HG03159 (cell line): ENCODE results near the gene MTCH2.
"Not testable (repeated sequence)": the region's sequence is repeated elsewhere in the genome, so short reads cannot be mapped to it uniquely, and the experiment has no call there.

ENCODE experiments used
- ATAC-seq: cut with Tn5 transposase; IDR thresholded peaks from one replicate; pipeline ENCODE4 v1.9.1; 2021; ENCODE audit warnings: mild to moderate bottlenecking, moderate library complexity; ENCODE audit not compliant: unreplicated experiment

MTCH2 gene

GRCh38 chr11:47642099-47642855 is at the start of gene MTCH2:
TSS of gene MTCH2 (minus strand) at chr11:47642559. CDS start at chr11:47642465, 94 bp downstream.
- peak; percentile 90 for ATAC-seq

GRCh38 chr11:47691979-47692378 is 49.6 kb upstream of the MTCH2 start:
- ATAC-seq = no peak

GRCh38 chr11:47689480-47689879 is 47.1 kb upstream of the MTCH2 start:
- no peak for ATAC-seq

GRCh38 chr11:47688991-47689390 is 46.6 kb upstream of the MTCH2 start:
- ATAC-seq = no peak

GRCh38 chr11:47688111-47688510 is 45.8 kb upstream of the MTCH2 start:
- no peak for ATAC-seq

- not testable (repeated sequence) for ATAC-seq
Measured at GRCh38 chr11:47686704-47687103, 44.3 kb upstream of the MTCH2 start.

GRCh38 chr11:47686151-47686550 is 43.8 kb upstream of the MTCH2 start:
- ATAC-seq = no peak

GRCh38 chr11:47675851-47676250 is 33.5 kb upstream of the MTCH2 start:
- ATAC-seq = no peak

- ATAC-seq = no peak
Measured at GRCh38 chr11:47672283-47672730, 29.9 kb upstream of the MTCH2 start.

GRCh38 chr11:47669856-47670255 is 27.5 kb upstream of the MTCH2 start:
- ATAC-seq = no peak

- no peak for ATAC-seq
Measured at GRCh38 chr11:47668665-47669064, 26.3 kb upstream of the MTCH2 start.

GRCh38 chr11:47667555-47667954 is 25.2 kb upstream of the MTCH2 start:
- ATAC-seq = no peak

- ATAC-seq = no peak
Measured at GRCh38 chr11:47667135-47667534, 24.8 kb upstream of the MTCH2 start.

- ATAC-seq = not testable (repeated sequence)
Measured at GRCh38 chr11:47664936-47665335, 22.6 kb upstream of the MTCH2 start.

- ATAC-seq = no peak
Measured at GRCh38 chr11:47661245-47661644, 18.9 kb upstream of the MTCH2 start.

- no peak for ATAC-seq
Measured at GRCh38 chr11:47659276-47659675, 16.9 kb upstream of the MTCH2 start.

GRCh38 chr11:47656260-47656885 is 14.0 kb upstream of the MTCH2 start:
- ATAC-seq = no peak

GRCh38 chr11:47651818-47652469 is 9.6 kb upstream of the MTCH2 start:
- no peak for ATAC-seq

GRCh38 chr11:47649276-47649675 is 6.9 kb upstream of the MTCH2 start:
- ATAC-seq = no peak

GRCh38 chr11:47646019-47646418 is 3.7 kb upstream of the MTCH2 start:
- ATAC-seq = no peak

GRCh38 chr11:47645500-47645899 is 3.1 kb upstream of the MTCH2 start:
- no peak for ATAC-seq

GRCh38 chr11:47641600-47642098 is 710 bp downstream of the MTCH2 start:
- ATAC-seq = no peak
